ENCODE data around the gene RBFOX1.

RBFOX1 gene

DNA sequence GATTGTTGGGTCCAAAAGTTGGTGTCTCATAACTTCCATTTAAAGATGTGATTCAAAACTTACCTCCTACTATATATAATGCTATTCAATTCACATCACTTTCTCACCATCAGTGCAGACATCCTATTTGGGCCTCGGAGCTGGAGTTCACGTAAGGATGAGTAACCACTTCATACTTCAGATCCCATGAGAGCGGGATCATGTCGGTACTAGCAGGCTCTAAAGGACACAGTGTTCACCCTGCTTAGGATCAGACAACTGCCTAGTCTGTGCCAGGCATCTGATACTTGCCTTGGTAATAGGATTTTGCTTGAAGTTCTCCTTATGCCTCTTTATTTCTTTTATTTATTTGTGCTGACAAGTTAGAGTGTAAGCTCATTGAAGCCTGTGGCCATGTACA, 39.5 kb downstream of the RBFOX1 start:
- DNase-seq (ENCODE audit: low read depth in 2 of 2): no peak

DNA sequence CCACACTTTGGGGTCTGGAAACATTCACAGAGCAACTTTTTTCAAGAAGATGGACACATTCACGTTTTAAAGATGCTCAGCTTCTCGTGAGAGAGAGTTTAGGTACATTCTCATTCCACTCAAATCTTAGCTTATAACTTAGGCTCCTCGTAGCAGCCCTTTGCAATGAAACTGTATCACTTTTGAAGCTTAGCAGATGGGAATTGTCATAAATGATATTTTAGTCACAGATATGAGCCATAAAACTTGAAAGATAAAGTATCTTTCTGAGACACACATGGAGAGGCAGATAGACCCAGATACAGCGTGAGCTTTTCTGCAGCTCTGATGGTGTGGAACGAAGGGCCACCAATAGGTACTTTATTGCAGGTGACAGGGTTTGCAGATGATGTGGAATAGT, 41.1 kb downstream of the RBFOX1 start:
- no peak for DNase-seq (ENCODE audit: low read depth in 2 of 2)

- no peak for DNase-seq (ENCODE audit: low read depth in 2 of 2)
Observed at GRCh38 chr16:7374614-7375174, 42.0 kb downstream of the RBFOX1 start.

DNA sequence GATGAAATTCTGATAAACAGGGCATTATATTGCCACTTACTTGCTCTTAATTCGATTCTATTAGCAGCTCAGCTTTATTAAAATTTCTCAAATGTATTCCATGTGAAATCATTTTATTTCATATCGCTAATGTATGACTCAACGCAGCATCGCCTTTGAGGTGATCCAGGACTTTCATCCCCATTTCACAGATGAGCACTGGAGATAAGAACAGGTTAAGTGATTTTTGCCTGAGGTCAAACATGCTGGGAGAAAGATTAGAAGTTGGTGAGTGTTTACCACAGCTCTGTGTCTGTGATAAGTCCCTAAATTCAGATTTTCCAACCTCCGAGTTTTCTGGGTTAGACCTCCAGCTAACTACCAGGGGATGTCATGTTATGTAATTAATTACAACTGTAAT, 43.6 kb downstream of the RBFOX1 start:
- DNase-seq (ENCODE audit: low read depth in 2 of 2): no peak

DNA sequence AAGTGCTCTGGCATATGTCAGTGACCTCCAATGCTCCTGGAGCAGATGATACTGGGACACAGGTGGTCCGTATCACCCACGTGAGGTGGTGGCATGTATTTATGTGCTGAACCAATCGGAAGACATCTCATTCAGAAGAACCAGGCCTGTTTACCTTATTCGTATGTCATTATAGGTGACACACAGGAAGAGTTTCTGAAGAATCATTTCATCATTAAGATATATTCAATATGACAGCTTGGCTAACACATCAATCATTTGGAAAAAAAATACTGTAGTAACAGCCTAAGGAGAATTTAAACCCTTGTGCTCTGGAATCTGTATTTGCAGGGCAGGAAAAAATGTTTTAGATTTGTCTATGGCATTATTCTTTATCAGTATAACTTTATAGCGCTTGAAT, 44.6 kb downstream of the RBFOX1 start:
- DNase-seq (ENCODE audit: low read depth in 2 of 2): no peak

DNA sequence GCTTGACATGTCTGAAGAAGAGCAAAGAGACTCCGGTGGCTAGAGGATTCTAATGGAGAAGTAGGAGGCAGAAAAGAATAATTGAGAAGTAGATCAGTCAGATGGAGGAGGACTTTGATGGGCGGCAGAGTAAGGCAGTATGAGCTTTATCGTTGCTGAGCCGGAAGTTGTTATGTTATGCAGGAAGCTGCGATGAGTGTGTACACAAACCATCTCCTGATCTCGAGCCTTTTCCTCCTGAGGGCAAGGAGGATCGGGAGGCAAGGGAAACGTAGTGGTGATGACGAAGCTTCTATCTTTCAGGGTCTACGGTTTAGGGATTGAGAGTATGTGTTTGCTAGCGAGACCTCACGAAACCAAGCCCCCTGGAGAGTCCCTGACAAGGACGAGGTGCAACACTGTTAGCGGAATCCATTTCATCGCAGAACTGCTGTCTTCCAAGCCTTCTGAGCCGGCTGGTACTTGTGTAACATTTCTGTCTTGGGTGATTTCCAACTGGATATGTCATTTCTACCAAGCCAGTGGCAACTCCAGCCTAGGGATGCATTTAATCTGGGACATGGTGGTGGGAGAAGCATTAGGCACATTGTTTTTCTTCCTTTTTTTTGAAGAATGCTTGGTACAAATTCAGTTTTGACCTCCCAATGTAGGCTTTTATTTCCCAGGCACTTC, 45.5 kb downstream of the RBFOX1 start:
- DNase-seq (ENCODE audit: low read depth in 2 of 2): no peak

DNA sequence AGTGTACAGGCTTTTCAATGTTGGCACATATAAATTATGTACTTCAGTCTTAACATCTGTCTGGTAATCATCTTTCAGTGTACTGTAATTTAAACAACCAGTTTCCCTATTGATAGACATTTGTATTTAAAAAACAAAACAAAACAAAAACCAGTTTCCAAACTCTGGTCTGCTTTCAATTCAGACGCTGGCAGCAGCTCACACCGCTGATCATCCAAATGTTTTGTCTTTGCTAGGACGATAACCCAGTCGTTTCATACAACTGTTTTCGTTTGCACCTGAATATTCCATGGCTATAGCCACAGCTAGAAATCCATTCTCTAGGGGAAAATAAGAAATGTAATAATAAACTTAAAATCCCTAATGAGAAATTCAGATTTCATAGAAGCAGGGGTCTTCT, 47.8 kb downstream of the RBFOX1 start:
- no peak for DNase-seq (ENCODE audit: low read depth in 2 of 2)

- DNase-seq (ENCODE audit: low read depth in 2 of 2): no peak
Observed at GRCh38 chr16:7380911-7381310, 48.3 kb downstream of the RBFOX1 start.

DNA sequence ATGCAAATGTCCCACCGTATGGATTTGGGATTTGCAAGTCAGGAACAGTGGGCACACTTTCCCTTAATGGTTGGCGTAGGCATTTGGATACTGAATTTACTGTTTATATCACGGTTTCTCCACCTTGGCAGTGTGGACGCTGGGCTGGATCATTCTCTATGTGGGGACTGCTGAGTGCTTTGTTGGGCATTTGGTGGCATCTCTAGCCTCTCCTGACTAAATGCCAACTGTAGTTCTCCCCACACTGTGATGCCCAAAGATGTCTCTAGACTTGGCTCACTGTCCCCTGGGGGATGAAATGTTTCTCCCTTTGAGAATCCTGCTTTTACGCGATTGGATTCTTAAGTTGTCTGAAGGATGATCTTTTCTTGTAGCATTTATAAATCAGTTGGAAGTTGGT, 49.0 kb downstream of the RBFOX1 start:
- no peak for DNase-seq (ENCODE audit: low read depth in 2 of 2)

DNA sequence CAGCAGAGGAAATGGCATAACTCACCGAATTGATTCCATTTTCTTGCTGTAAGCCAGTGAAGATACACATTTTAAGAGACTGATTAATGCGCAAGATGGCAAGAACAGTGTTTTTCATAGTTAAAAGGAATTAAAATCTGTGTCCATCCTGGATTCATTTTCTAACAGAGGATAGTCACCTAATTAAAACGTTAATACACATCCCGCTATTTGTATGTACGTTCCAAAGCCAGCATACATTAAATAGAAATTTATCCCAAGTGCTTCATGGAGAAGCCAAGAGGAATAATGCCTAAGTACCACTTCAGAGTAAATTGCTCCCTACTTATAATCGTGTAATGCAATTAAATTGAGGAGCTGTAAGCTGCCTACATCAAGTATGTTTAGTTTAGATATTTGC, 49.9 kb downstream of the RBFOX1 start:
- DNase-seq (ENCODE audit: low read depth in 2 of 2): no peak

- no peak for DNase-seq (ENCODE audit: low read depth in 2 of 2)
Observed at GRCh38 chr16:7390974-7391373, 58.3 kb downstream of the RBFOX1 start.

DNA sequence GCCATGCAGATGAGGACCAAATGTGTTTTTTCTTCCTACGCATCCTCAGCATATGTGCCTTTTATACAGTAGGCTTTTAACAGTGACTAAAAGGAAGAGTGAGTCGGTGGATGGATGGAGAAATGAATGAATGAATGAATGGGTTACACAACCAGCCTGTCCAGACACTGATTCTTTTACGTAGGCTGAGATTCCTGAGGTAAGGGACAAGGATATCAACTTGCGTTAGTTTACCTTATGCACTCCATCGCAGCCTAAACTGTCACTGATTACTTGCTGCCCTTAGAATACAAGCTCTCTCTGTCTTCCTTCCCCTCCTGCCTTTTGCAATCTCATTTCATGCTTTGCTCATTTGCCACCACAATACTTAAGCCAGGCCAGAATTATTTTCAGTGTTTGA, 59.0 kb downstream of the RBFOX1 start:
- no peak for DNase-seq (ENCODE audit: low read depth in 2 of 2)

- DNase-seq (ENCODE audit: low read depth in 2 of 2): no peak
Observed at GRCh38 chr16:7392206-7392605, 59.6 kb downstream of the RBFOX1 start.

- DNase-seq (ENCODE audit: low read depth in 2 of 2): no peak
Observed at GRCh38 chr16:7393680-7394079, 61.0 kb downstream of the RBFOX1 start.

GRCh38 chr16:7394720-7395336, 62.2 kb downstream of the RBFOX1 start:
- DNase-seq (ENCODE audit: low read depth in 2 of 2): no peak

- DNase-seq (ENCODE audit: low read depth in 2 of 2): no peak
Observed at GRCh38 chr16:7397901-7398300, 65.3 kb downstream of the RBFOX1 start.

DNA sequence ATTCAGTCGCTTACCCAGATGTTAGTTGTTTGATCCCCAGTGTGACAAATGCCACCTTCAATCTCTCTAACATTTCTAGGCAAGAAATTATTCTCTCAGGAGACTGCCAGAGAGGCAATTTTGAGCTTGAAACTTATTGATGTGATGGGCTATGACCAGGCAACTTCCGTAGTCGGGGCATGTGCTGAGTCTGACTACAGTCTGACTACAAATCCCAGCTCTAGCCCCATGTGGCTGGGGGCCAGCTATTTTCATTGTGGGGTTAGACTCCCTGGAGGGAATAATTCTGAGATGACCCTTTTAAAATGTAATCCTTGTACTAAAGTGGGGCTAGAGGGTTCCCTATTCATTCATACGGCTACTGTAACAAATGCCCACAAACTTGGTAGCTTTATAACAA, 65.9 kb downstream of the RBFOX1 start:
- DNase-seq (ENCODE audit: low read depth in 2 of 2): no peak

DNA sequence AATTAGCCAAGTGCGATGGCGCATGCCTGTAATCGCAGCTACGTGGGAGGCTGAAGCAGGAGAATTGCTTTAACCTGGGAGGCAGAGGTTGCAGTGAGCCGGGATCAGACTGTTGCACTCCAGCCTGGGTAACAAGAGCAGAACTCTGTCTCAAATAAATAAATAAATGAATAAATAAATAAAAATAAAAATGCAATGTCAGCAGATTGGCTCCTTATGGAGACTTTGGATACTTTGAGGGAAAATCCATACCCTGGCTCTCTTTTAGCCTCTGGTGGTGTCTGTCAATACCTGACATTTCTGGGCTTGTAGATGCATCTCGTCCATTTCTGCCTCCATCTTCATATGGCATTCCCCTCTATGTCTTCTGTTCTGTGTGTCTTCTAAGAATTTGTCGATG, 66.7 kb downstream of the RBFOX1 start:
- DNase-seq (ENCODE audit: low read depth in 2 of 2): no peak

DNA sequence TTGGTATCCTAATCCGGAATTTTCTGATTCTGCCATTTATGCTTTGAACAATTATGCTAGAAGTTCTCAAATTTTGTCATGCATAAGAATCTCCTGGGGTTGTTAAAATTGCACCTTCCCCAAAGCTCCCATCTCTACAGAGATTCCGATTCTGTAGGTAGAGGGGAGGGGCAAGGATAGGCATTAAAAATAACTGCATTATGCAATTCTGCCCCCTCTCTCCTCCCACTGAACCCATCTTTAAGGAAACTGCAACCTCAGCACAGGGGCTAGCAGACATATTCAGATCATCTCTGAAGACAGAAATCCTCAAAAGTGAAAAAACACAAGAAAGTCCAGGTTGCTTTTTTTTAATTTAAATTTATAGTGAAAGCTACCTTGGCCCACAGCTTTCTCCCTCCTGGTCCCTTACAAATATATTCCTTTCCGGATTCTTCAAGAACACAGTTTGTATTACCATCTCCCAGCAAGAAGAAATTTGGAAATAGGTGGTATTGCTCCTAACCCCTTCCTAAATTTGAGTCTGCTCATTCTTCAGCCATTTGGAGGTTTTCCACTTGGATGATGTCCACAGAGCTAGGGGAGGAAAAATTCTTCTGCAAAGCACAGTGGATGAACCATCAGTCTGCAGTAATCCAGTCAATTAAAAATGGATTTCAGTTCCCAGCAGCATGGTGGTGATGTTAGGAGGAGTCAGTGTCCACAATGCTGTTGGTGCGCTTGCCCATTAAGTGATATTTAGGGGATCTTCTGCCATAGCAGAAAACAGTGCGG, 67.7 kb downstream of the RBFOX1 start:
- no peak for DNase-seq (ENCODE audit: low read depth in 2 of 2)

- DNase-seq (ENCODE audit: low read depth in 2 of 2): no peak
Observed at GRCh38 chr16:7404217-7404616, 71.6 kb downstream of the RBFOX1 start.

GRCh38 chr16:7405166-7405565, 72.5 kb downstream of the RBFOX1 start:
- DNase-seq (ENCODE audit: low read depth in 2 of 2): no peak

- DNase-seq (ENCODE audit: low read depth in 2 of 2): no peak
Observed at GRCh38 chr16:7408700-7409365, 76.2 kb downstream of the RBFOX1 start.
